Renal cortical epithelial cell (primary cell): ENCODE results near the gene CLDN7. TPM values are rescaled to one million over a fixed set of nuclear protein-coding genes. Genes with fewer than 3 reads are reported as not detected.

Source experiments
- DNase-seq: peaks from one replicate; pipeline ENCODE4 v3.0.0-alpha.2; 2011; ENCODE audit warnings: low read depth
- total RNA-seq: library from RNA; depleted of rRNA; stranded (reverse); fragments of >200 nt; gene quantifications from 2 replicates; pipeline ENCODE4 v1.2.3, GENCODE V29; 2014

Gene CLDN7
- total RNA-seq = 25.1 and 306 TPM in 2 replicates

- DNase-seq = peak; percentile 30
These were observed at the start of gene CLDN7 for GRCh38 chr17:7262192-7262934. Gene CLDN7, minus strand, starts transcription at chr17:7262478. Its CDS starts 435 bp downstream, at chr17:7262043.

GRCh38 chr17:7311110-7311705, 48.9 kb upstream of the CLDN7 start:
- no peak for DNase-seq

- DNase-seq = no peak
These were observed 47.4 kb upstream of the CLDN7 start for GRCh38 chr17:7309628-7310027.

- peak; percentile 72 for DNase-seq
These were observed 46.6 kb upstream of the CLDN7 start for GRCh38 chr17:7308625-7309433.

- DNase-seq = no peak
These were observed 45.7 kb upstream of the CLDN7 start for GRCh38 chr17:7307686-7308624.

GRCh38 chr17:7306911-7307685, 44.8 kb upstream of the CLDN7 start, which contains the start of gene EIF5A:
Gene EIF5A, plus strand, starts transcription at chr17:7307628. Its CDS starts 2,008 bp downstream, at chr17:7309636.
- DNase-seq = peak; percentile 100

GRCh38 chr17:7304179-7304578, 41.9 kb upstream of the CLDN7 start:
- DNase-seq = no peak

- DNase-seq = peak; percentile 37
These were observed 34.0 kb upstream of the CLDN7 start for GRCh38 chr17:7296189-7296861.

GRCh38 chr17:7295230-7296180, 33.2 kb upstream of the CLDN7 start:
- DNase-seq = no peak

- DNase-seq = no peak
These were observed 32.4 kb upstream of the CLDN7 start, which contains the start of gene YBX2 for GRCh38 chr17:7294614-7295153. Gene YBX2, minus strand, starts transcription at chr17:7294639. Its CDS starts 139 bp downstream, at chr17:7294500.

- DNase-seq = no peak
These were observed 31.7 kb upstream of the CLDN7 start for GRCh38 chr17:7293816-7294613.

GRCh38 chr17:7293159-7293558, 30.9 kb upstream of the CLDN7 start:
- DNase-seq = peak; percentile 76

- DNase-seq = no peak
These were observed 30.5 kb upstream of the CLDN7 start for GRCh38 chr17:7292729-7293128.

- no peak for DNase-seq
These were observed 29.9 kb upstream of the CLDN7 start for GRCh38 chr17:7292194-7292593.

- DNase-seq = no peak
These were observed 28.4 kb upstream of the CLDN7 start for GRCh38 chr17:7290685-7291084.

- DNase-seq = no peak
These were observed 27.9 kb upstream of the CLDN7 start for GRCh38 chr17:7290166-7290565.

GRCh38 chr17:7289256-7290032, 27.2 kb upstream of the CLDN7 start:
- no peak for DNase-seq
